ENCODE measurements around the gene HOXA4. TPM values are rescaled to one million over a fixed set of nuclear protein-coding genes. Genes with fewer than 3 reads are reported as not detected.

The HOXA4 gene
- total and polyA plus RNA-seq, 10 of the 15 experiments (the other 5 are each of a cell fraction or from before 2014, with no cell fraction given): 0.07 TPM; not detected in 9

GRCh38 chr7:27126596-27127327, 3.8 kb downstream of the HOXA4 start:
- ChIA-PET RAD21 (ENCODE audit: unreplicated experiment) (no interaction called here), CTCF (interaction anchor here (0.6 to 0.7 kb wide), 2 partner anchors 80 to 444 kb away, joined by 3 read pairs; no protein-coding TSS in a partner anchor), SMC1A (ENCODE audit: uncharacterized antibody, unreplicated experiment) (no interaction called here), POLR2A (no interaction called here)
- no peak for FAIRE-seq
- H3K27me3 ChIP-seq (replicated peaks in 1 of 2; ENCODE audit: control insufficient read depth in 2 of 2, insufficient read depth in 2 of 2, low read length in 1 of 2): peaks cover 0 to 2% of the 10 kb centered on the region in 2 experiments; a peak in 3 of 4 replicates
- H3K79me2 ChIP-seq (ENCODE audit: control insufficient read depth, insufficient read depth, low read length): no peaks in the 10 kb centered on the region
- H3K4me1 ChIP-seq (ENCODE audit: control insufficient read depth, insufficient read depth, low read length): no peaks in the 10 kb centered on the region
- H3K4me2 ChIP-seq (ENCODE audit: control insufficient read depth, insufficient read depth): no peak overlapping the region
- H3K36me3 ChIP-seq (ENCODE audit: control insufficient read depth in 2 of 2, insufficient read depth in 2 of 2, low read length in 1 of 2): no peaks in the 10 kb centered on the region
- WGBS (ENCODE audit: insufficient coverage, insufficient replicate concordance, low lambda C conversion rate, missing lambda C conversion rate): 2% methylated on average over 3 of the region's 3 CpGs
- no peak for DNase-seq (ENCODE audit: low read depth, low spot score)
- H4K20me1 ChIP-seq (ENCODE audit: control insufficient read depth, insufficient read depth): no peaks in the 10 kb centered on the region
- intact Hi-C loops (cut with micrococcal nuclease; ENCODE audit: unreplicated experiment): no loop called here
- no TSS peak for BruUV-seq (replicated peaks)
- no peak overlapping the region for H3K4me3 ChIP-seq
- H3K27ac ChIP-seq (ENCODE audit: control insufficient read depth, insufficient read depth): no peak overlapping the region
- in situ Hi-C loops (cut with MboI): no loop called here
- no peak for ATAC-seq
- H2AFZ ChIP-seq (ENCODE audit: control insufficient read depth, low read depth, low read length): no peak overlapping the region
- H3K9me3 ChIP-seq (replicated peaks; ENCODE audit: control insufficient read depth, insufficient read depth, low read length): no peaks in the 10 kb centered on the region; the same call in 2 of the 3 replicates
- no peak for TF ChIP-seq IKZF2 (IDR thresholded peaks at IDR 0.05)
- no peak for TF ChIP-seq NFYA (IDR thresholded peaks at IDR 0.05; ENCODE audit: borderline replicate concordance, low read depth, low read length)
- TF ChIP-seq, protein P1, sequence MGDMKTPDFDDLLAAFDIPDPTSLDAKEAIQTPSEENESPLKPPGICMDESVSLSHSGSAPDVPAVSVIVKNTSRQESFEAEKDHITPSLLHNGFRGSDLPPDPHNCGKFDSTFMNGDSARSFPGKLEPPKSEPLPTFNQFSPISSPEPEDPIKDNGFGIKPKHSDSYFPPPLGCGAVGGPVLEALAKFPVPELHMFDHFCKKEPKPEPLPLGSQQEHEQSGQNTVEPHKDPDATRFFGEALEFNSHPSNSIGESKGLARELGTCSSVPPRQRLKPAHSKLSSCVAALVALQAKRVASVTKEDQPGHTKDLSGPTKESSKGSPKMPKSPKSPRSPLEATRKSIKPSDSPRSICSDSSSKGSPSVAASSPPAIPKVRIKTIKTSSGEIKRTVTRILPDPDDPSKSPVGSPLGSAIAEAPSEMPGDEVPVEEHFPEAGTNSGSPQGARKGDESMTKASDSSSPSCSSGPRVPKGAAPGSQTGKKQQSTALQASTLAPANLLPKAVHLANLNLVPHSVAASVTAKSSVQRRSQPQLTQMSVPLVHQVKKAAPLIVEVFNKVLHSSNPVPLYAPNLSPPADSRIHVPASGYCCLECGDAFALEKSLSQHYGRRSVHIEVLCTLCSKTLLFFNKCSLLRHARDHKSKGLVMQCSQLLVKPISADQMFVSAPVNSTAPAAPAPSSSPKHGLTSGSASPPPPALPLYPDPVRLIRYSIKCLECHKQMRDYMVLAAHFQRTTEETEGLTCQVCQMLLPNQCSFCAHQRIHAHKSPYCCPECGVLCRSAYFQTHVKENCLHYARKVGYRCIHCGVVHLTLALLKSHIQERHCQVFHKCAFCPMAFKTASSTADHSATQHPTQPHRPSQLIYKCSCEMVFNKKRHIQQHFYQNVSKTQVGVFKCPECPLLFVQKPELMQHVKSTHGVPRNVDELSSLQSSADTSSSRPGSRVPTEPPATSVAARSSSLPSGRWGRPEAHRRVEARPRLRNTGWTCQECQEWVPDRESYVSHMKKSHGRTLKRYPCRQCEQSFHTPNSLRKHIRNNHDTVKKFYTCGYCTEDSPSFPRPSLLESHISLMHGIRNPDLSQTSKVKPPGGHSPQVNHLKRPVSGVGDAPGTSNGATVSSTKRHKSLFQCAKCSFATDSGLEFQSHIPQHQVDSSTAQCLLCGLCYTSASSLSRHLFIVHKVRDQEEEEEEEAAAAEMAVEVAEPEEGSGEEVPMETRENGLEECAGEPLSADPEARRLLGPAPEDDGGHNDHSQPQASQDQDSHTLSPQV (IDR thresholded peaks at IDR 0.05): no peak
- no peak for TF ChIP-seq SREBF1 (IDR thresholded peaks at IDR 0.05; ENCODE audit: low read length)
- no peak overlapping the region for H3K9ac ChIP-seq (ENCODE audit: control insufficient read depth, insufficient read depth, low read length)
